AG04450 (cell line): ENCODE results near the gene BTBD9. TPM values are rescaled to one million over a fixed set of nuclear protein-coding genes. Genes with fewer than 3 reads are reported as not detected.

Experiments
- CTCF ChIA-PET: fragments of 300-600, 350-600 bp; formaldehyde crosslinking; extraction: SDS; loops from one replicate; lab custom pipeline; 2022; ENCODE audit warnings: antibody characterized with exemption, inconsistent platforms; lab: Charles Lee
- POLR2A ChIA-PET: fragments of 350-600 bp; formaldehyde crosslinking; extraction: SDS; loops from one replicate; lab custom pipeline; 2021; ENCODE audit warnings: antibody characterized with exemption, inconsistent platforms; lab: Yijun Ruan, JAX
- DNase-seq: peaks from one replicate; pipeline ENCODE4 v3.0.0-alpha.2; 2011; ENCODE audit warnings: low read depth, low spot score
- H3K27ac ChIP-seq: one replicate; pipeline ENCODE4 v1.5.1; 2012; ENCODE audit warnings: low read depth, low read length, control low read depth
- H3K27me3 ChIP-seq: one replicate; pipeline ENCODE4 v1.6.0; 2012; ENCODE audit warnings: low read length; ENCODE audit not compliant: control insufficient read depth, insufficient read depth
- H3K4me3 ChIP-seq: 2 replicates; pipeline ENCODE4 v1.5.1; 2011; ENCODE audit warnings: mild to moderate bottlenecking, low read depth, low read length, control low read depth
- H3K9me3 ChIP-seq: 2 replicates; pipeline ENCODE4 v1.5.1; 2012; ENCODE audit warnings: low read length; ENCODE audit not compliant: control insufficient read depth, insufficient read depth
- polyA plus RNA-seq: library from polyadenylated mRNA; depleted of rRNA; stranded (reverse); fragments of >200 nt; gene quantifications from 2 replicates; pipeline ENCODE4 v1.2.3, GENCODE V29; 2011
- TF ChIP-seq, protein P1 (sequence below): IDR thresholded peaks from 2 replicates; pipeline ENCODE4 v1.5.1; 2011; ENCODE audit warnings: low read depth, low read length, control low read depth, inconsistent platforms

Gene BTBD9
- polyA plus RNA-seq, 1 experiment: 7.2 TPM

DNA sequence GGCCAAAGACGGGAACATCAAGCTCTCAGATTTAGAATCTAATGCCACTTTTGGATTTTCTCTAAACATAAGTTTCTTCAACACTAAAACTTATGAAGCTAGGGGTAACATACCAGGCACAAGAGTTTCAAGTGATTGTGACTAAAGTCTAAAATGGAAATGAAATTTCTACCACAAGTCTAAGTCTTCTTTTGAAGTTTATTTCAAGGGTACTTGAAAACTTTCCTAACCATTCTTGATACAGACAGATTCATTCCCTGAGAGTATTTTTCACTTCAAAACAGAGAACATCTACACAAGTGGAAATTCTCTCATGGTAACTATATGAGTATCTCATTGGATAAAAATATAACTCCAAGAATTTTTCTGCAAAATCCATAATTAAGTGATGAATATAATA, 56.2 kb downstream of the BTBD9 start:
- TF ChIP-seq, protein P1, sequence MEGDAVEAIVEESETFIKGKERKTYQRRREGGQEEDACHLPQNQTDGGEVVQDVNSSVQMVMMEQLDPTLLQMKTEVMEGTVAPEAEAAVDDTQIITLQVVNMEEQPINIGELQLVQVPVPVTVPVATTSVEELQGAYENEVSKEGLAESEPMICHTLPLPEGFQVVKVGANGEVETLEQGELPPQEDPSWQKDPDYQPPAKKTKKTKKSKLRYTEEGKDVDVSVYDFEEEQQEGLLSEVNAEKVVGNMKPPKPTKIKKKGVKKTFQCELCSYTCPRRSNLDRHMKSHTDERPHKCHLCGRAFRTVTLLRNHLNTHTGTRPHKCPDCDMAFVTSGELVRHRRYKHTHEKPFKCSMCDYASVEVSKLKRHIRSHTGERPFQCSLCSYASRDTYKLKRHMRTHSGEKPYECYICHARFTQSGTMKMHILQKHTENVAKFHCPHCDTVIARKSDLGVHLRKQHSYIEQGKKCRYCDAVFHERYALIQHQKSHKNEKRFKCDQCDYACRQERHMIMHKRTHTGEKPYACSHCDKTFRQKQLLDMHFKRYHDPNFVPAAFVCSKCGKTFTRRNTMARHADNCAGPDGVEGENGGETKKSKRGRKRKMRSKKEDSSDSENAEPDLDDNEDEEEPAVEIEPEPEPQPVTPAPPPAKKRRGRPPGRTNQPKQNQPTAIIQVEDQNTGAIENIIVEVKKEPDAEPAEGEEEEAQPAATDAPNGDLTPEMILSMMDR: no peak
- Histone ChIP-seq H3K9me3 (no peaks in the 10 kb centered on the region), H3K27ac (no peak overlapping the region), H3K4me3 (no peak overlapping the region), H3K27me3 (no peaks in the 10 kb centered on the region)
- ChIA-PET CTCF (interaction anchor here (1.4 to 2.0 kb wide), 2 partner anchors 9 to 90 kb away, joined by 3 to 4 read pairs; no protein-coding TSS in a partner anchor), POLR2A (no interaction called here)
- DNase-seq: no peak

DNA sequence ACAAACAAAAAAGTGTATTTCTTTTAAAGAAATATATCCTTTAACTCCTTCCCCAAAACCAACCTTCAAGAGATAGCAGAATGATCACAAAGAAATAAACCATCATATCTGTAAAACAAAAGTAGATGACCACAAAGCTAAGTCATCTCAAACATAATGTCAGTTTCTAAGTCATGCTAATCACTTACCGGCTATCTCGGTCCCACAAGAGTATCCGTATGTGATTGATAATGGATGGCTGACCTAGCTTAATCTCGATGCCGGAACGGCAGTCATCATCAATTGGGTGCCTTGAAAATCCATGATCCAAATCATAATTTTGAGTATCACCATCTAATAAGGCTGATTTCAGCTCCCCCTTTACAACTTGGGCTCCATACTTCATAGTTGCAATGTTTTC, 59.7 kb downstream of the BTBD9 start:
- H3K4me3 ChIP-seq: no peak overlapping the region
- POLR2A ChIA-PET: no interaction called here
- no peaks in the 10 kb centered on the region for H3K27me3 ChIP-seq
- CTCF ChIA-PET: no interaction called here
- no peak overlapping the region for H3K27ac ChIP-seq
- H3K9me3 ChIP-seq: no peaks in the 10 kb centered on the region
- no peak for DNase-seq
- TF ChIP-seq, protein P1: no peak

DNA sequence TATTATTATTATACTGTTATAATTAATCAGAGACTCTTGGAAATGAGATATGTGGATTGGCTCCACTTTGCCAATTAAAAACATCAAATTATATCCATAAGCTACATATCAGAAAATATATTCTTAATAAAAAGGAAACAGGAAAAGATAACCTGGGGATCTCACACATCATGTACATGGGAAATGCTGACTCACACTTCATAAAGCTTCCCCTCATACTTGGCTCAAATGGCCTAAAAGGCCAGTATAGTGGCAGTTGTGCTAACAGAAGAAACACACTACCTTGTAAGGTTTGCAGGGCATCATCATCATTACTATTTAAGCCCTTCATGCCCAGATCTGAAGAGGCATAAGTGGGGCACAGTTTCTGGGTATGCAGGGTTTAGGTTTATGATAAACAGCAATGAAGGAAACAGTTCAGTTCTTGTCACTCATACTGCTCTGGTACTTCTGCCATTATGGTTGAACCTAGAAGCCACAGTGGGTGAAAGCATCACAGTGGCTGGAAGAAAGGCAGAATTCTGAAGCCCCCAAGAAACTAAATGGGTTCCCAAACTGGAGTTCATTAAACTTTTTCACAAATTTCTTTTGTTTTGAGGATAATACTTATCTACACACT, 60.6 kb downstream of the BTBD9 start:
- Histone ChIP-seq H3K4me3 (no peak overlapping the region), H3K27ac (no peak overlapping the region), H3K9me3 (no peaks in the 10 kb centered on the region), H3K27me3 (no peaks in the 10 kb centered on the region)
- CTCF ChIA-PET: interaction anchor here (0.9 kb wide), 1 partner anchor 9 kb away, joined by 3 read pairs; no protein-coding TSS in a partner anchor
- TF ChIP-seq, protein P1: no peak
- DNase-seq: no peak
- POLR2A ChIA-PET: no interaction called here

DNA sequence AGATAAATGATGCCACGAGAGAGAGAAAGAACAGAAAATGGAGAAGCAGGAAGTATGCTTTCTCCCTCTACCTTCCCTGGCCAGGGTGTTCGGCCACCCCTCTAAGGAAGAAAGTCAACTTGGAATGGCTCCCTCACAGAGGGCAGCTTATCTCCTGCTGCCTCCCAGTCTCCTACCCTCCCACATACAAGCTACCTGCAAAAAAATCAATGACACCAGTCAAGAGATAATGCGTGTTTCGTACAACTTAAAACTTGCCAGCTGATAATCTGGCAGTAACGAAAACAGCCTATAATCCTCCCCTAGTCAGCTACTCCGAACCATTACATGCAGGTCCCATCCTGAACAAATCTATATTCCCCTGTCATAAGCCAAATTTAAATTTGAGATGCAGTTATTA, 61.7 kb downstream of the BTBD9 start:
- Histone ChIP-seq H3K27me3 (no peaks in the 10 kb centered on the region), H3K27ac (no peak overlapping the region), H3K9me3 (no peaks in the 10 kb centered on the region), H3K4me3 (no peak overlapping the region)
- CTCF ChIA-PET: interaction anchor here (0.9 kb wide), 1 partner anchor 8 kb away, joined by 3 read pairs; no protein-coding TSS in a partner anchor
- POLR2A ChIA-PET: no interaction called here
- TF ChIP-seq, protein P1: no peak
- DNase-seq: no peak

DNA sequence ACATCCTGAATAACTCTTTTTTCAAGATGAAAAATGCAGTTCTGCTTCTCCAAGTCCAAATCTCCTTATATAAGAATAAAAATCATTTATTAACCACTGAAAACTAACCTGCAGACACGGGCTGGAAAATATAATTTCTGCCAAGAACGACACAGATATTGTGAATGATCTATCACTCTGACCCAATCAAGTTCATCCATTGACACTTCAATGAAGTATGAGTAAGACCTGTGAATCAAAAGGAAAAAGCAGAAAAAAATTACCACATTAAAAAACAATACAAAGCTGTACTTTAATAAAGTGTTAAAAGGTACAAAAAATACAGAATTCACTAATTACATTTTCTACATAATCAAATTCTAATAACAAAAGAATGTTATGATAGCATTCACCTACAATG, 62.2 kb downstream of the BTBD9 start:
- ChIA-PET CTCF (no interaction called here), POLR2A (no interaction called here)
- DNase-seq: no peak
- Histone ChIP-seq H3K9me3 (no peaks in the 10 kb centered on the region), H3K4me3 (no peak overlapping the region), H3K27me3 (no peaks in the 10 kb centered on the region), H3K27ac (no peak overlapping the region)
- TF ChIP-seq, protein P1: no peak
